ENCODE measurements around the gene MYO7B.

Gene MYO7B

GRCh38 chr2:127628767-127629614 lies 93.5 kb downstream of the MYO7B start:
- no peak for DNase-seq

- no peak for DNase-seq
Observed at GRCh38 chr2:127629637-127630036, 94.2 kb downstream of the MYO7B start.

- DNase-seq = no peak
Observed at GRCh38 chr2:127630096-127630863, 94.8 kb downstream of the MYO7B start.

GRCh38 chr2:127630864-127631540 lies 95.5 kb downstream of the MYO7B start:
- DNase-seq = no peak

- no peak for DNase-seq
Observed at GRCh38 chr2:127631541-127631996, 96.1 kb downstream of the MYO7B start.

GRCh38 chr2:127631997-127632581 lies 96.6 kb downstream of the MYO7B start:
- no peak for DNase-seq

GRCh38 chr2:127632592-127633489 lies 97.4 kb downstream of the MYO7B start:
- no peak for DNase-seq

- no peak for DNase-seq
Observed at GRCh38 chr2:127633556-127634065, 98.1 kb downstream of the MYO7B start.

- DNase-seq = no peak
Observed at GRCh38 chr2:127634066-127634617, 98.7 kb downstream of the MYO7B start.

- DNase-seq = no peak
Observed at GRCh38 chr2:127634626-127635379, 99.3 kb downstream of the MYO7B start.

- no peak for DNase-seq
Observed at GRCh38 chr2:127635380-127636237, 100.1 kb downstream of the MYO7B start.

GRCh38 chr2:127636248-127637235 lies 101.1 kb downstream of the MYO7B start:
- DNase-seq = no peak

- DNase-seq = no peak
Observed at GRCh38 chr2:127637236-127637630, 101.8 kb downstream of the MYO7B start.

- no peak for DNase-seq
Observed at GRCh38 chr2:127637725-127638252, 102.3 kb downstream of the MYO7B start.

GRCh38 chr2:127638361-127639110 lies 103.1 kb downstream of the MYO7B start:
- DNase-seq = no peak

- DNase-seq = no peak
Observed at GRCh38 chr2:127639111-127639474, 103.6 kb downstream of the MYO7B start.

All from COR-L47 (cell line).